MM.1S (cell line): ENCODE results near the gene UBE2G2.

Experiments used
- EZH2 ChIP-seq: fragments of 300-600 bp; sonication (generic); optimal IDR thresholded peaks from 2 replicates; pipeline ENCODE3; 2017; ENCODE audit warnings: low read depth, mild to moderate bottlenecking, antibody characterized with exemption, low read length, mixed read lengths
- EZH2phosphoT487 ChIP-seq: fragments of 300-600 bp; sonication (generic); IDR thresholded peaks from 2 replicates; pipeline ENCODE4 v1.6.1; 2018; ENCODE audit warnings: antibody characterized with exemption, low read length
- TF ChIP-seq, protein P1 (sequence below): fragments of 300-600 bp; sonication (generic); IDR thresholded peaks from 2 replicates; pipeline ENCODE4 v1.5.1; 2016; ENCODE audit warnings: antibody characterized with exemption, low read length, mixed read lengths

DNA sequence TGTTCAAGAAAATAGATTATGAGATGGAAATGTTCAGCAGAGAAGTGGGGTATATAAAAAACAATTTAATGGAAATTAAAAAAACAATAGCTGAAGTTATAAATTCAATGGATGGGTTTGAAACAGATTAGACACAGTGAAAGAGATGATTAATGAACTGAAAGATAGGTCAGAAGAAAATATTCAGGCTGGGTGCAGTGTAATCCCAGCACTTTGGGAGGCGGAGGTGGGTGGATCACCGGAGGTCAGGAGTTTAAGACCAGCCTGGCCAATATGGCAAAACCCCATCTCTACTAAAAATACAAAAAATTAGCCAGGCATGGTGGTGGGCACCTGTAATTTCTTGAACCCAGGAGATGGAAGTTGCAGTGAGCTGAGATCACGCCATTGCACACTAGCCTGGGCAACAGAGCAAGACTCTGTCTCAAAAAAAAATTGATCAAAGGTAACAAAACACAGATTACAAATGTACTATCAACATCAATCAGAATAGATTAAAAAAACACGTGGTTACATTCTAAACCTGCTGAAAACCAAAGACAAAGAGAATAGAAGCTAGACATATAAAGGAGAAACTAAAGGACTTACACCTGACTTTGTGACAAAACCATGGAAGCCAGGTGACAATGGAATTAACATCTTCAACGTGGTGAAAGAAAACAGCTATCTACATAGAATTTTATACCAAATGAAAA lies 21.0 kb upstream of the UBE2G2 start:
- TF ChIP-seq, protein P1, sequence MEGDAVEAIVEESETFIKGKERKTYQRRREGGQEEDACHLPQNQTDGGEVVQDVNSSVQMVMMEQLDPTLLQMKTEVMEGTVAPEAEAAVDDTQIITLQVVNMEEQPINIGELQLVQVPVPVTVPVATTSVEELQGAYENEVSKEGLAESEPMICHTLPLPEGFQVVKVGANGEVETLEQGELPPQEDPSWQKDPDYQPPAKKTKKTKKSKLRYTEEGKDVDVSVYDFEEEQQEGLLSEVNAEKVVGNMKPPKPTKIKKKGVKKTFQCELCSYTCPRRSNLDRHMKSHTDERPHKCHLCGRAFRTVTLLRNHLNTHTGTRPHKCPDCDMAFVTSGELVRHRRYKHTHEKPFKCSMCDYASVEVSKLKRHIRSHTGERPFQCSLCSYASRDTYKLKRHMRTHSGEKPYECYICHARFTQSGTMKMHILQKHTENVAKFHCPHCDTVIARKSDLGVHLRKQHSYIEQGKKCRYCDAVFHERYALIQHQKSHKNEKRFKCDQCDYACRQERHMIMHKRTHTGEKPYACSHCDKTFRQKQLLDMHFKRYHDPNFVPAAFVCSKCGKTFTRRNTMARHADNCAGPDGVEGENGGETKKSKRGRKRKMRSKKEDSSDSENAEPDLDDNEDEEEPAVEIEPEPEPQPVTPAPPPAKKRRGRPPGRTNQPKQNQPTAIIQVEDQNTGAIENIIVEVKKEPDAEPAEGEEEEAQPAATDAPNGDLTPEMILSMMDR, result no peak
- TF ChIP-seq EZH2 (no peak), EZH2phosphoT487 (no peak)
